ENCODE data around the gene HINT3. TPM values are rescaled to one million over a fixed set of nuclear protein-coding genes. Genes with fewer than 3 reads are reported as not detected.
"Not testable (repeated sequence)": the region's sequence is repeated elsewhere in the genome, so short reads cannot be mapped to it uniquely, and the experiment has no call there.

Gene HINT3
- total RNA-seq, 1 donor from 2014 or later, result 32.9 TPM

GRCh38 chr6:125947615-125948014 lies 9.0 kb upstream of the HINT3 start:
- DNase-seq, result no peak
- no peaks in the 10 kb centered on the region for H3K36me3 ChIP-seq
- no peaks in the 10 kb centered on the region for H3K27me3 ChIP-seq (ENCODE audit: low read depth)
- H3K4me1 ChIP-seq, result peaks cover 24% of the 10 kb centered on the region
- no peak for TF ChIP-seq CTCF (IDR thresholded peaks at IDR 0.05; ENCODE audit: borderline replicate concordance)
- no peak overlapping the region for H3K27ac ChIP-seq (replicated peaks)
- no peak overlapping the region for H3K4me3 ChIP-seq
- no peaks in the 10 kb centered on the region for H3K9me3 ChIP-seq (replicated peaks)
- intact Hi-C loops (cut with micrococcal nuclease), result no loop called here

- intact Hi-C loops (cut with micrococcal nuclease), result no loop called here
- DNase-seq, result no peak
- Histone ChIP-seq H3K27ac (replicated peaks) (no peak overlapping the region), H3K4me1 (peaks cover 24% of the 10 kb centered on the region), H3K27me3 (ENCODE audit: low read depth) (no peaks in the 10 kb centered on the region), H3K4me3 (no peak overlapping the region), H3K9me3 (replicated peaks) (no peaks in the 10 kb centered on the region), H3K36me3 (no peaks in the 10 kb centered on the region)
- no peak for TF ChIP-seq CTCF (IDR thresholded peaks at IDR 0.05; ENCODE audit: borderline replicate concordance)
These were observed 8.1 kb upstream of the HINT3 start for GRCh38 chr6:125948455-125948854.

GRCh38 chr6:125949069-125949468 lies 7.5 kb upstream of the HINT3 start:
- Histone ChIP-seq H3K36me3 (no peaks in the 10 kb centered on the region), H3K4me1 (peaks cover 20% of the 10 kb centered on the region), H3K27me3 (ENCODE audit: low read depth) (no peaks in the 10 kb centered on the region), H3K27ac (replicated peaks) (no peak overlapping the region), H3K4me3 (no peak overlapping the region), H3K9me3 (replicated peaks) (no peaks in the 10 kb centered on the region)
- TF ChIP-seq CTCF (IDR thresholded peaks at IDR 0.05; ENCODE audit: borderline replicate concordance), result no peak
- DNase-seq, result no peak
- intact Hi-C loops (cut with micrococcal nuclease), result no loop called here

GRCh38 chr6:125950293-125950692 lies 6.3 kb upstream of the HINT3 start:
- Histone ChIP-seq H3K27ac (replicated peaks) (no peak overlapping the region), H3K27me3 (ENCODE audit: low read depth) (no peaks in the 10 kb centered on the region), H3K9me3 (replicated peaks) (no peaks in the 10 kb centered on the region), H3K4me1 (peaks cover 7% of the 10 kb centered on the region), H3K4me3 (no peak overlapping the region), H3K36me3 (no peaks in the 10 kb centered on the region)
- intact Hi-C loops (cut with micrococcal nuclease), result no loop called here
- no peak for DNase-seq
- TF ChIP-seq CTCF (IDR thresholded peaks at IDR 0.05; ENCODE audit: borderline replicate concordance), result no peak

GRCh38 chr6:125950716-125951115 lies 5.9 kb upstream of the HINT3 start:
- H3K27ac ChIP-seq (replicated peaks); DNase-seq; H3K36me3 ChIP-seq; H3K4me3 ChIP-seq; H3K9me3 ChIP-seq (replicated peaks); intact Hi-C loops (cut with micrococcal nuclease); H3K4me1 ChIP-seq; H3K27me3 ChIP-seq (ENCODE audit: low read depth): not testable (repeated sequence)

- no peaks in the 10 kb centered on the region for H3K27me3 ChIP-seq (ENCODE audit: low read depth)
- no peak for DNase-seq
These were observed 5.2 kb upstream of the HINT3 start for GRCh38 chr6:125951323-125951722.

More at GRCh38 chr6:125951323-125951722, 5.2 kb upstream of the HINT3 start:
- intact Hi-C loops (cut with micrococcal nuclease), result no loop called here
- peaks cover 5% of the 10 kb centered on the region for H3K4me1 ChIP-seq
- H3K36me3 ChIP-seq, result no peaks in the 10 kb centered on the region
- H3K27ac ChIP-seq (replicated peaks), result no peak overlapping the region
- no peaks in the 10 kb centered on the region for H3K9me3 ChIP-seq (replicated peaks)
- TF ChIP-seq CTCF (IDR thresholded peaks at IDR 0.05; ENCODE audit: borderline replicate concordance), result no peak
- no peak overlapping the region for H3K4me3 ChIP-seq
